GM20000 (cell line): Measurements from ENCODE around the gene PLEKHM3.
"Not testable (repeated sequence)": the region's sequence is repeated elsewhere in the genome, so short reads cannot be mapped to it uniquely, and the experiment has no call there.

Experiments
- DNase-seq: peaks from one replicate; pipeline ENCODE4 v3.0.0; 2012; ENCODE audit warnings: low spot score
- CTCF ChIP-seq: IDR thresholded peaks from 2 replicates; pipeline ENCODE4 v1.5.1; 2012; ENCODE audit warnings: mild to moderate bottlenecking, control low read depth; ENCODE audit errors: extremely low read depth, missing control alignments

PLEKHM3 gene

DNA sequence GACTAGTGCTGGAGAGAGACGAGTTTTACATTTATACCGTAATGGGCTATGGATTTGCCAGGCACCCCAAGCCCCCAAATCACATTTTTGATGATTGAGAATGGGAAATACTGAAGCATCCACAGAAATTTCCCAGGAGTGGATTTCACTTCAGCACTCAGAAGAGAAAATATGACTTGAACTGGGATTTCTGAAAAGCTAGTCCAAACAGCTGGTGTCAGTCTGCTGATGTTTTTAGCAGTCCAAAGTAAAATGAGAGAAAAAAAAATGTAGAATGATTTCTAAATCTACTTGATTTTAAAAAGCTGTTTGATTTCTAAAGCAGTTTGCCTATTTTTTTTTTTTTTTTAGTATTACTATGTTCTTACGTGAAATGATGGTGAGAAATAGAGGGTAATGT is 105.0 kb downstream of the PLEKHM3 start:
- TF ChIP-seq CTCF, result no peak
- DNase-seq, result no peak

- no peak for DNase-seq
- TF ChIP-seq CTCF, result no peak
Observed at GRCh38 chr2:207919164-207919919, 106.0 kb downstream of the PLEKHM3 start.

DNA sequence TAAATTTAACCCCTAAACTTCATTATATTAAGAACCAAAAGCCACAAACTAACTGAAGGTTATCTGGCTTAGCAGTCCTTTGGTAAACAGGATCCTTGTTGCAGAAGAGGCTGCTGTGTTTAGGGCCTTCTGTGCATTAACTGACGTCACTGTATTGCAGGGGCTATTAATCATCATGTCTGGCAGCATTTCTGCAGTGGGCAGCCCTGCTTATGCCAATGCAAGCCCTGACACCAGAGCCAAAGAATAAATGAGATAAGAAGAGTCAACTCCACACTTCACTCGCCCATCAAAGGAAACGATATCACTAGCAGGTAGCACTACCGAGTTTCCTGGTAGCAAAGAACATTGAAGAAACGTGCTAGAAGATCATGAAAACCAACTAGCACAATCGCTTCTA is 110.6 kb downstream of the PLEKHM3 start:
- TF ChIP-seq CTCF, result no peak
- DNase-seq, result no peak

DNA sequence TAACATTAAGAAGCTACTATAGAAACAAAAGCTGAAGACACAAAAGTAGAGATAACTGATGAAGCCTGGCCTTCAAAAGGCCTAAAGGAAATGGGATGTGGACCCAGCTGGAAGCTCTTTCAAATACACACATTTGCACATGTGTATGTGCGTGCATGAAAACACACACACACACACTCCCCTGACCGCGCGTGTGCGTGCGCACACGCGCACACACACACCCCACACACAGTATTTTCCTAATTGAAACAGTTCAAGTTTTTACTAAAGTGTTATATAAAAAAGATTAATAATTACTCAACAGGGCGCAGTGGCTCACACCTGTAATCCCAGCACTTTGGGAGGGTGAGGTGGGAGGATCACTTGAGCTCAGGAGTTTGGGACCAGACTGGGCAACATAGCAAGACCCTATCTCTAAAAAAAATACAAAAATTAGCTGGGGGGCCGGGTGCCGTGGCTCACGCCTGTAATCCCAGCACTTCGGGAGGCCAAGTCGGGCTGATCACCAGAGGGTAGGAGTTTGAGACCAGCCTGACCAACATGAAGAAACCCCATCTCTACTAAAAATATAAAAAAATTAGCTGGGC is 111.5 kb downstream of the PLEKHM3 start:
- no peak for DNase-seq
- no peak for TF ChIP-seq CTCF

DNA sequence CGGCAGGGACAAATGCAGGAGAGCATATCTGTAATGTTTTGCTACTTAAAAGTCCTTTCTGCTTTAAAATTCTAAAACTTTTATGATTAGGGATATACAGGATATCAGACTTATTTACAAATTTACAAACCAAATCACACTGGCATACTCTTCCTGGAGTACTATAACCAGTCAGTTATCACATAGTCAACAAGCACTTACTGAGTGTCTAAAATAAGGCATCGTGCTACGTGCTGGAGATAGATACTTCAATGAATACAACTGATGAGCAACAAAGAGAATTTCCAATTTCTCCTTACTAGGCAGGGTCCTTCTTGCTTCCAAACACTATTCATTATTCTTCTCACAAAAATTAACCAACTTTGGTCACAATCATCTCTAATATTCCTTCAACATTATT is 113.5 kb downstream of the PLEKHM3 start:
- no peak for TF ChIP-seq CTCF
- DNase-seq, result no peak

GRCh38 chr2:207911215-207911614 is 114.1 kb downstream of the PLEKHM3 start:
- TF ChIP-seq CTCF, result no peak
- DNase-seq, result no peak

DNA sequence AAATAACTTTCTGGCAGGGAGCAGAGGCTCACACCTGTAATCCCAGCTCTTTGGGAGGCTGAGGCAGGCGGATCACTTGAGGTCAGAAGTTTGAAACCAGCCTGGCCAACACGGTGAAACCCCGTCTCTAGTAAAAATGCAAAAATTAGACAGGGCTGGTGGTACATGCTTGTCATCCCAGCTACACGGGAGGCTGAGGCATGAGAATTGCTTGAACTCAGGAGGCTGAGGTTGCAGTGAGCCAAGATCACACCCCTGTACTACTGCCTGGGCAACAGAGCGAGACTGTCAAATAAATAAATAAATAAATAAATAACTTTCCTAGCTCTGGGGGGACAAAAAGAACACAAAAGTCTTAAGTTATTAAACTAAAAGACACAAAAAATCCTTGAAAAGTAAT is 118.8 kb downstream of the PLEKHM3 start:
- DNase-seq, result not testable (repeated sequence)

DNA sequence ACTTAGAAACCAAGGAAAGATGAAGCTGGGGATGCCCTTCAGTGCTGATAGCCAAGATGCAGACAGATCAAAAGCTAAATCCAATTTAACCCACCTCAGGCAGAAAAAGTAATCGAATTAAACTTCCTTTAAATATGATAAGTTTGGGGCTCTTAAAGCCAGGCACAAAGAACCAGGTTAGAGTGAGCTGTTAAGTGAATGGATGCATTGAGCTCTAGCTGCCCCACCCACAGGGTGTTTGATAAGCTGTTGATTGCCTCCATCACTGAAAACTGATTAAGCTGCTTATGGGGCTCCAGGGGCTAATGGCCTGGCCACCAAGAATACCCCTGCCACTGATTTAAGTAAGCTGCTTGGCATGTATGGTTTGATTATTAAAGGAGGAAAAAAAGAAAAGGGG is 119.8 kb downstream of the PLEKHM3 start:
- no peak for TF ChIP-seq CTCF
- no peak for DNase-seq
